ENCODE results near the gene YPEL2.

DNA sequence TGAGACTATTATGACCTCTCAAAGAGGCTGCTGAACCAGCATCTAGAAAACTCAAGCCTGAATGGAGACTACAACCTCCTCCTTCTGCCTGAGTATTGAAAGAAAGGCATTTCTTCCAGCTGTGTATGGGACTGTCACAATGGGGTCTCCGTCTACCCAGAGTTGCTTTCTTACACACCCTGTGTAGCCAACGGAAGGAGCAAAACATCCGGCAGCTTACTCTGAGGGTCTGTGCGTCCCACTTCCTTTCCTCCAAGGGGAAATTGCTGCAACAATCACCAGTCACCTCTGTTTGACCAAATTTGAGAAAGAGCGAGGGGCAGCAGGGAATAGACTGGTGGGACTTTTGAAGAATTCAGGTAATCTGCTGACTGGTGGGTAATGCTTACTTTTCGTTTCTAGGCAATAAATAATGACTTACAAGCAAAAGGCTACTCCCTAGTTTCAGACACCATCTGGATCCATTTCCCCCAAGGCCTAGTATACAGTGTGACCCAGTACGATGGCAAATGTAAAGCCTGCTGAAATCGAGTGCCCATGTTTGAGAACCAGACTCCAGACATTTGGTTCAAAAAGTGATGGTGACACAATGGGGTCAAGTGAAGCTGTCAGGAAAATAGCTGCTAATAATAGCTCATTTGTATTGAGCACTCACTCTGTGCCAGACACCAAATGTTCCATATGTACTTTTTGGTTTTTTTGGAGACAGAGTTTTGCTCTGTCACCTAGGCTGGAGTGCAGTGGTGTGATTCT, 81.7 kb downstream of the YPEL2 start:
- TF ChIP-seq, protein P1, sequence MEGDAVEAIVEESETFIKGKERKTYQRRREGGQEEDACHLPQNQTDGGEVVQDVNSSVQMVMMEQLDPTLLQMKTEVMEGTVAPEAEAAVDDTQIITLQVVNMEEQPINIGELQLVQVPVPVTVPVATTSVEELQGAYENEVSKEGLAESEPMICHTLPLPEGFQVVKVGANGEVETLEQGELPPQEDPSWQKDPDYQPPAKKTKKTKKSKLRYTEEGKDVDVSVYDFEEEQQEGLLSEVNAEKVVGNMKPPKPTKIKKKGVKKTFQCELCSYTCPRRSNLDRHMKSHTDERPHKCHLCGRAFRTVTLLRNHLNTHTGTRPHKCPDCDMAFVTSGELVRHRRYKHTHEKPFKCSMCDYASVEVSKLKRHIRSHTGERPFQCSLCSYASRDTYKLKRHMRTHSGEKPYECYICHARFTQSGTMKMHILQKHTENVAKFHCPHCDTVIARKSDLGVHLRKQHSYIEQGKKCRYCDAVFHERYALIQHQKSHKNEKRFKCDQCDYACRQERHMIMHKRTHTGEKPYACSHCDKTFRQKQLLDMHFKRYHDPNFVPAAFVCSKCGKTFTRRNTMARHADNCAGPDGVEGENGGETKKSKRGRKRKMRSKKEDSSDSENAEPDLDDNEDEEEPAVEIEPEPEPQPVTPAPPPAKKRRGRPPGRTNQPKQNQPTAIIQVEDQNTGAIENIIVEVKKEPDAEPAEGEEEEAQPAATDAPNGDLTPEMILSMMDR (IDR thresholded peaks at IDR 0.05; ENCODE audit: low read depth, low read length, poor library complexity, severe bottlenecking) = no peak
- no peak for TF ChIP-seq EZH2phosphoT487 (IDR thresholded peaks at IDR 0.05; ENCODE audit: borderline replicate concordance, low read length)
